OCI-LY3 (cell line): Measurements from ENCODE around the gene SPNS2.

Source experiments
- H2AFZ ChIP-seq: fragments of 200-600, 300-600 bp; shearing (Covaris generic); 2 replicates; pipeline ENCODE4 v1.6.0; 2014; ENCODE audit warnings: antibody characterized with exemption, low read depth, low read length
- H3K27ac ChIP-seq: fragments of 200-600, 300-600 bp; sonication (generic); 2 replicates; pipeline ENCODE4 v1.5.1; 2014; ENCODE audit warnings: mild to moderate bottlenecking, low read length, moderate library complexity, mixed read lengths
- H3K27me3 ChIP-seq: fragments of 200-600, 300-600 bp; sonication (generic); 2 replicates; pipeline ENCODE4 v1.6.1; 2014; ENCODE audit warnings: low read depth, low read length, mixed read lengths
- H3K36me3 ChIP-seq: fragments of 200-600, 300-600 bp; sonication (generic); replicated peaks from 2 replicates; pipeline ENCODE3; 2014; ENCODE audit warnings: low read depth, low read length, mixed read lengths
- H3K4me1 ChIP-seq: fragments of 300-600, 200-600 bp; sonication (generic); 2 replicates; pipeline ENCODE4 v1.6.1; 2014; ENCODE audit warnings: low read length, mixed read lengths
- H3K4me2 ChIP-seq: fragments of 200-600, 300-600 bp; sonication (generic); 2 replicates; pipeline ENCODE4 v1.6.1; 2014; ENCODE audit warnings: low read length, mixed read lengths
- H3K4me3 ChIP-seq: fragments of 300-600, 200-600 bp; sonication (generic); 2 replicates; pipeline ENCODE4 v1.5.1; 2014; ENCODE audit warnings: antibody characterized with exemption, mild to moderate bottlenecking, low read length, moderate library complexity
- H3K79me2 ChIP-seq: fragments of 300-600, 200-600 bp; shearing (Covaris generic); 2 replicates; pipeline ENCODE4 v1.6.1; 2014; ENCODE audit warnings: mild to moderate bottlenecking, low read length, mixed read lengths
- H3K9ac ChIP-seq: fragments of 300-600, 200-600 bp; shearing (Covaris generic); 2 replicates; pipeline ENCODE4 v1.6.0; 2014; ENCODE audit warnings: mild to moderate bottlenecking, low read length, moderate library complexity
- H3K9me3 ChIP-seq: fragments of 200-600, 300-600 bp; shearing (Covaris generic); 2 replicates; pipeline ENCODE4 v1.6.1; 2014; ENCODE audit warnings: low read length, mixed read lengths; ENCODE audit not compliant: insufficient read depth
- H4K20me1 ChIP-seq: fragments of 200-600, 300-600 bp; sonication (generic); 2 replicates; pipeline ENCODE4 v1.6.1; 2016; ENCODE audit warnings: low read length, mixed read lengths; ENCODE audit not compliant: insufficient read depth
- EZH2phosphoT487 ChIP-seq: fragments of 200-600 bp; shearing (Covaris generic); IDR thresholded peaks from 2 replicates; pipeline ENCODE4 v1.6.1; 2018; ENCODE audit warnings: antibody characterized with exemption, mixed run types, low read depth
- TF ChIP-seq, protein P1 (sequence below): fragments of 200-600, 300-600 bp; sonication (generic); IDR thresholded peaks from 2 replicates; pipeline ENCODE4 v1.5.1; 2014; ENCODE audit warnings: antibody characterized with exemption, low read length, low read depth

Gene SPNS2

DNA sequence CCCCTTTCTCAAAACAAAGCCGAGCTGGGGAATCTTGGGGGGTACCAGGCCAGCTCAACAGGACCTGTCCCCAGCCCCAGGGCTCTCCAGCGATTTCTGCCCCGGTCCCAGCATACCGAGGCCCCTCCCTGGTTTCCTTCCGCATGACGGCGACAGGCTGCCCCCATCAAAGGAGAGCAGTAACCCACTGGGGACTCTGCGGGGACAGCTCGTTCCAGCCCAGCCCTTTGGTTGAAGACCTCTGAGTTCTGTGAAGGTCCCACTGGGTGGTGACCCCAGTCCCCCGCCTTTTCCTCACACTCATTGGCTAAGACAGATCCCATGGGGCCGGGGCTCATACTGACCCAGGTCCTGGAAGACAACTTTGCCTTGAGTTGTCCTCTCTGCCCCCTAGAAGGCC, 89.7 kb downstream of the SPNS2 start:
- no peaks in the 10 kb centered on the region for H3K27me3 ChIP-seq
- H3K4me3 ChIP-seq, result no peak overlapping the region
- H3K9me3 ChIP-seq, result no peaks in the 10 kb centered on the region
- no peak overlapping the region for H2AFZ ChIP-seq
- no peaks in the 10 kb centered on the region for H3K4me1 ChIP-seq
- no peaks in the 10 kb centered on the region for H3K36me3 ChIP-seq
- no peaks in the 10 kb centered on the region for H3K79me2 ChIP-seq
- no peak overlapping the region for H3K4me2 ChIP-seq
- no peak overlapping the region for H3K9ac ChIP-seq
- no peak for TF ChIP-seq EZH2phosphoT487
- TF ChIP-seq, protein P1, sequence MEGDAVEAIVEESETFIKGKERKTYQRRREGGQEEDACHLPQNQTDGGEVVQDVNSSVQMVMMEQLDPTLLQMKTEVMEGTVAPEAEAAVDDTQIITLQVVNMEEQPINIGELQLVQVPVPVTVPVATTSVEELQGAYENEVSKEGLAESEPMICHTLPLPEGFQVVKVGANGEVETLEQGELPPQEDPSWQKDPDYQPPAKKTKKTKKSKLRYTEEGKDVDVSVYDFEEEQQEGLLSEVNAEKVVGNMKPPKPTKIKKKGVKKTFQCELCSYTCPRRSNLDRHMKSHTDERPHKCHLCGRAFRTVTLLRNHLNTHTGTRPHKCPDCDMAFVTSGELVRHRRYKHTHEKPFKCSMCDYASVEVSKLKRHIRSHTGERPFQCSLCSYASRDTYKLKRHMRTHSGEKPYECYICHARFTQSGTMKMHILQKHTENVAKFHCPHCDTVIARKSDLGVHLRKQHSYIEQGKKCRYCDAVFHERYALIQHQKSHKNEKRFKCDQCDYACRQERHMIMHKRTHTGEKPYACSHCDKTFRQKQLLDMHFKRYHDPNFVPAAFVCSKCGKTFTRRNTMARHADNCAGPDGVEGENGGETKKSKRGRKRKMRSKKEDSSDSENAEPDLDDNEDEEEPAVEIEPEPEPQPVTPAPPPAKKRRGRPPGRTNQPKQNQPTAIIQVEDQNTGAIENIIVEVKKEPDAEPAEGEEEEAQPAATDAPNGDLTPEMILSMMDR, result no peak
- H4K20me1 ChIP-seq, result no peaks in the 10 kb centered on the region
- no peak overlapping the region for H3K27ac ChIP-seq
